NCI-H1930 (cell line): ENCODE measurements around the gene ZNF316.
"Not testable (repeated sequence)": the region's sequence is repeated elsewhere in the genome, so short reads cannot be mapped to it uniquely, and the experiment has no call there.

Experiments used
- DNase-seq, 2 experiments: peaks; one replicate each; lab custom pipeline; 2025; lab: John Stamatoyannopoulos, UW

The ZNF316 gene

DNA sequence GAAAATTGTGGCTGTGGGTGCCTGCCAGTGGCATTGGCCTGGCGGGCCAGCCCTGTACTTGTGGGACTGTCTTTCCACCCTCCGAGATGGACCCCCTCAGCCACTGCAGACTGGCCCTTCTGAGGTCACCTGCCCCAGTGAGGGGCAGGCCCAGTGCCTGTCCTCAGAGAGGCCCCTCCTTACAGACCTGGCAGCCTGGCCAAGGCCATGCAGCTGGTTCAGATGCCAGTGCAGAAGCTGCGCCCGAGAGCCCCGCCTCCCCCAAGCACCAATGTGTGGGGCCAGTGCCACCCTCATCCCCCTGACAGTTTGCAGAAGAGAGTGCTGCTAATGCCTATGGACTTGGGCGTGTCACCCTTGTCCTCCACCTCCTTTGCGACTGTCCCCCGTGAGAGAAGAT is 10.0 kb downstream of the ZNF316 start:
- no peak for DNase-seq

DNA sequence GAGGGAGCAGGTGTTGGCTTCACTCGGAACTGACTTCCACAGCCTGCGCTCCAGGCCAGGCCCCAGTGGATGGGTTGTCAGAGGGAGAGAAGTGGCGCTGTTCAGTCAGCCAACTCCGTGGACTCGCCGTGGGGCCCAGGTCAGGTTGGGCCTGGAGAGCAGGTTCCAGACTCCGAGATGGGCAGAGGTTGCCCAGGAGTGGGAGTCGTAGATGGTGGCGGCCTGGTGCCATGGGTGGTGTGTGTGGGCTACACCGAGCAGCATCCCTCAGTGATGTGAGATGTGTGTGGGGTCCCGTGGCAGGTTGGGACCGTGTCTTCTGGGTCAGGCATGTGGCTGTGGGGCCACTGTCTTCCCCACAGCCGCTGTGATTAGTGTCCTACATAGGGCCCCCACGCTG is 10.4 kb downstream of the ZNF316 start:
- no peak for DNase-seq

DNA sequence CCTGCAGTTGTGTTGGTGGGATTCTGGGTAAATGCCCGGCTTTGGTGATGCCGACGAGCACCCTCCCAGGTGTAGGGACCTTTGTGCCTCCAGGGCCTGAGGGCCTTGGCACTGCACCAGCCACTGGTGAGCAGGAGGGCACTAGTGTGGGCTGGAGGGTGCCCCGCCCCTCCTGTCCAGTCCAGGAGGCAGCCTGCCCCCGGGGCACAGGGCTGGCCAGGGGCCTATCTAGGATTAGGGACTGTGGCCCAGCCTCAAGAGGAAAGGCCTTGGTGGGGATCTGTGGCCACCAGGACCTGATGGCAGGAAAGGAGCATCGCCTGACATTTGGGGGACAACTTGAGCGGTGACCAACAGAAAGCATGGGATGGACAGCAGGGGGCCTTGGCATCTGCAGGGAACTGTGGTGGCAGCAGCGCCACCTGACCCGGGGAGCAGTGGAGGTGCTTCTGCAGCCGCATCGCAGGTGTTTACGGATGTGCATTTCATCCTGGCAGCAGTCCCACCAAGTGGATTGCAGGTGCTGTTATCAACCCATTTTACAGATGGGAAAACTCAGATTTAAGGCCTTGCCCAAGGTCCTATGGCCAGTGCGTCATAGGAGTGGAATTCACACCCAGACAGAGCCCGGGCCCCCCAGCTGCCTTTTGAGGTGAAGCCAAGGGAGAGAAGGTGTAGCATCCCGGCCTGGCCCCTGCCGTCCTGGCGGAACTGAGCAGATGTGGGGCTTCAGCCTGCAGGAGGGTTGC is 11.1 kb downstream of the ZNF316 start:
- no peak for DNase-seq

DNA sequence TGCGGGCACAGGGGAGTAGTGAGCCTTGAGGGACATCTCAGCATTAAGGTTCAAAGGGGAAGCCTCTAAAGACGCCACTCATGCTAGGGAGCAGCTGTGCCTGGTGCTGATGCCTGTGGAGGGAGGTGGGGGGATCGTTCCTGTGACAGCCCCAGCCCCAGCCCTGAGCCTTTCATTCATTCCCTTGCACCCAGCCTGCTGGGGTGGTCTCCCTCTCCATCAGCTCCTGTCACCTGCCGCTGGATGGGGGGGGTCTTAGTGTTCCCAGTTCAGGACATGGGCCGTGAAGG is 11.6 kb downstream of the ZNF316 start:
- DNase-seq = no peak

DNA sequence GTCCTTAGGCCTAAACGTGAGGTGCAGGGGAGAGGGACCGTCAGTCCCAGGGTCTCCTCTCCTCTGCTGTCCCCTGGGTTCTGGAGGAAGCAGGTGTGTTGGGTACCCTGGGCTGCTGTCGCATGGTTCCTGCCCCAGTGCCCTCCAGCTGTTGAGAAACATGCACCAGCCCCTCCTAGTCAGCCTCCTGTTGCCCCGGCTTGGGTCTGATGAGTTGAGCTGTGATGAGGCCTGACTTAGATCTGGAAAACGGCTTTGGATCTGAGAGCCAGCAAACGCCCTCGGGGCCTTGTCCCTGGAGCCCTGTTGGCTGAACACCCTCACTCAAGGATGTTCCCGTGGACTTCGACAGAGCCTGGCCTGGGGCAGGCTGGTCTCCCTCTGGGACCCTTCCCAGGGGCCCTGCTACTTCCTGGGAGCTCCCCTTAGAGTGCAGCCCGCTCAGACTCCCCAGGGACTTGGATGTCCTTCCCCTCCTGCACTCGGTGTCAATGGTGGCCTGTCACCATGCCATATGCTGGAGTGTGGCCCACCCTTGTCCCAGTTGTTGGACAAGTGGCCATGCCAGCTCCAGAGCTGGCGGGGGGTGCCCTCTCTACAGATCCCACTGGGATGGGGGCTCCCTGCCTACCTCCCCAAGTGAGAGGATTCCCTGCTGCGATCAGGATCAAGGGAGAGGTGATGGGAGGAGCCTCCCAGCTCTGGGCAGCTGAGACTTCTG is 12.3 kb downstream of the ZNF316 start:
- DNase-seq = no peak

DNA sequence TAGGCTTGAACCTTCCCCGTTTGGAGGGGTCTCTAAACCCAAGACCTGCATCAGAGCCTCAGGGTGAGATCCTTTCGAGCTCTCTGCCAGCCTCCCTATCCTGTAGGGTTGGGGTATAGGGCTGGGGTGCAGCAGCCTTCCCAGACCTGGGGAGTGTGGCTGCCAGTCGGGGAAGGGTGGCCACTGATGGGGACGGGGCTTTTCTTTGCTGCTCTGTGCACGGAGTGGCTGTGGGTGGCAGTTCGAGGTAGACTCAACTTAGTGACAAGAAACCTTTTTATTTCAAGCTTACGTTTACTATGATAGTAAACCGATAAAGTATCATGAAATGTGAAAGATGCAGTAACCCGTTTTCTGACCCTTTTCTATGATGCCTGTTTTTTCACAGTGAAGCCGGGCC is 13.0 kb downstream of the ZNF316 start:
- DNase-seq = no peak

DNA sequence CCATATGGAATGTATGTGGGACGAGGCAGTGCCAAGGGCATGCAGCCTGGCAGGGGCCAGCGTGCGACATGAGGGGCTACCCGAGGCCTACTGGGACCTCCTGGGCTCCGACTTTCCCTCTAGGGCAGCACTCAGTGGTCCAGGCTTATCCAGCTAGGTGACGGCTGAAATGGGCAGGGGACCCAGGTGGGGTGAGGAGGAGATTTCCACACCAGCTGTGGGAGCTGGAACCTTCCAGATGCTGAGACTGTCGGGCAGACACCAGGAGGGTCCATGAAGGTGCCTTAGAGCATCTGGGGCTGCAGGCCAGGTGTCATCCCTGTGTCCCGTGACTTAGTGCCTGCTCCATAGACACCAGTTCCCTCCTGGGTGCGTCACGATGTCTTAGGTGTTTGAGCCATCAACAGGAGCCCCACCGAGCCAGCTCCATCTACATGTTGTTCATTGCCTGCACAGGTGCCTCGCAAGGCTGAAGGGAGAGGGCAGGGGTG is 13.4 kb downstream of the ZNF316 start:
- DNase-seq = no peak

DNA sequence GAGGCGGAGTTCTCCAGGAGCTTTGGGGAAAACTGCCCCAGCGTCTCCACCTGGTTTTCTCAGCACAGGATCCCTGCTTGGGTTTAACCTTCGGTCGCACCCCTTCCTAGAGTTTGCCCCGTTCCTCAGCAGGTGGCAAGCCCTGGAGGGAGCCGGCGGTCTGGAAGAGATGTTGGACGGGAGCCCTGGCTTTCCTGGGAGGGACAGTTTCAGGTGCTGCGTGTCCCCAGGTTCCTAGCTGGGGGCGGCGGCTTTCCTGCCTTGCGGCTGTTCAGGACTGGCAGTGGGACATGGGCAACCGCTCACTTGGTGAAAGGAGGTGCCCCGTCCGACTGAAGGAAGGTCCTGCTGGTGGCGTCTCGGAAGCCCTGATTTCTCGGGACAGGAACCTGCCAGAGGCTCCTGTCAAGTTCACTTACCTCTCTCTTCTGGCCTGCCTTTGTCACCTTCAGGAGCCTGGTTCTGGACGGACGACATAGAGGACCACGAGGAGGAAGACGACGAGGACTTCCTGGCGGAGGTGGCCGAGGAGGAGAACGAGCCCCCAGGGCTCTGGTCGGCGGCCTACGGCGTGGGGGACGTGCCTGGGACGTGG is 14.8 kb downstream of the ZNF316 start:
- DNase-seq = no peak

DNA sequence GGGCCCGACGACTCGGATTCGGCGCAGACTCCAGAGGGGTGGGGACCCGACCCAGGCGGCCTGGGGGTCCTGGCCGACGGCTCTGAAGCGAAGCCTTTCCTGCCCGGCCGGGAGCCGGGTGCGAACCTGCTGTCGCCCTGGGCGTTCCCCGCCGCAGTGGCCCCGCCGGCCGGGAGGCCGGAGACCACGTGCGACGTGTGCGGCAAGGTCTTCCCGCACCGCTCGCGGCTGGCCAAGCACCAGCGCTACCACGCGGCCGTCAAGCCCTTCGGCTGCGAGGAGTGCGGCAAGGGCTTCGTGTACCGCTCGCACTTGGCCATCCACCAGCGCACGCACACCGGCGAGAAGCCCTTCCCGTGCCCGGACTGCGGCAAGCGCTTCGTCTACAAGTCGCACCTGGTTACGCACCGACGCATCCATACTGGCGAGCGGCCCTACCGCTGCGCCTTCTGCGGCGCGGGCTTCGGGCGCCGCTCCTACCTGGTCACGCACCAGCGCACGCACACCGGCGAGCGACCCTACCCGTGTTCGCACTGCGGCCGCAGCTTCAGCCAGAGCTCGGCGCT is 15.4 kb downstream of the ZNF316 start:
- DNase-seq = no peak

DNA sequence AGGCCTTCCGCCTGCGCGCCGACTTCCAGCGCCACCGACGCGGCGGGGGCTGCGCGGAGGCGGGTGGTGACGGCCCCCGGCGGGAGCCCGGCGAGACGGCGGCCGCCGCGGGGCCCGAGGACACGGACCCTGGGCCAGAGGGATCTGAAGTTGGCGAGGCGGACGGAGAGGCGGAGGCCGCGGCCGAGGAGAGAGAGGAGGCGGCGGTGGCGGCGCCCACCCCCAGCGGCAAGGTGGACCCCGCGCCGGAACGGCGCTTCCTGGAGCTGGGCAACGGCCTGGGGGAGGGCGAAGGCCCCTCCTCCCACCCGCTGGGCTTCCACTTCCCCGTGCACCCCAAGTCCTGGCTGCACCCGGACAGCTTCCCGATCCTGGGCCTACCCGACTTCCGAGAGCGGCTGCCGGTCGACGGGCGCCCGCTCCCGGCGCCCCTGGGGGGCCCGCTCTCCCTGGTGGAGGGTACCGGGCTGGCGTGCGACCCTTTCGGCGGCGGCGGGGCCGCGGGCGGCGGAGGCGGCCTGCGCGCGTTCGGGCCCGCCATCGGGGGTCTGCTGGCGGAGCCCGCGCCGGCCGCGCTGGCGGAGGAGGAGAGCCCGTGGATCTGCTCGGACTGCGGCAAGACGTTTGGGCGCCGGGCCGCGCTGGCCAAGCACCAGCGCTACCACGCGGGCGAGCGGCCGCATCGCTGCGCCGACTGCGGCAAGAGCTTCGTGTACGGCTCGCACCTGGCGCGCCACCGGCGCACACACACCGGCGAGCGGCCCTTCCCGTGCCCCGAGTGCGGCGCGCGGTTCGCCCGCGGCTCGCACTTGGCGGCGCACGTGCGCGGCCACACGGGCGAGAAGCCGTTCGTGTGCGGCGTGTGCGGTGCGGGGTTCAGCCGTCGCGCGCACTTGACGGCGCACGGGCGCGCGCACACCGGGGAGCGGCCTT is 16.2 kb downstream of the ZNF316 start:
- DNase-seq = no peak

DNA sequence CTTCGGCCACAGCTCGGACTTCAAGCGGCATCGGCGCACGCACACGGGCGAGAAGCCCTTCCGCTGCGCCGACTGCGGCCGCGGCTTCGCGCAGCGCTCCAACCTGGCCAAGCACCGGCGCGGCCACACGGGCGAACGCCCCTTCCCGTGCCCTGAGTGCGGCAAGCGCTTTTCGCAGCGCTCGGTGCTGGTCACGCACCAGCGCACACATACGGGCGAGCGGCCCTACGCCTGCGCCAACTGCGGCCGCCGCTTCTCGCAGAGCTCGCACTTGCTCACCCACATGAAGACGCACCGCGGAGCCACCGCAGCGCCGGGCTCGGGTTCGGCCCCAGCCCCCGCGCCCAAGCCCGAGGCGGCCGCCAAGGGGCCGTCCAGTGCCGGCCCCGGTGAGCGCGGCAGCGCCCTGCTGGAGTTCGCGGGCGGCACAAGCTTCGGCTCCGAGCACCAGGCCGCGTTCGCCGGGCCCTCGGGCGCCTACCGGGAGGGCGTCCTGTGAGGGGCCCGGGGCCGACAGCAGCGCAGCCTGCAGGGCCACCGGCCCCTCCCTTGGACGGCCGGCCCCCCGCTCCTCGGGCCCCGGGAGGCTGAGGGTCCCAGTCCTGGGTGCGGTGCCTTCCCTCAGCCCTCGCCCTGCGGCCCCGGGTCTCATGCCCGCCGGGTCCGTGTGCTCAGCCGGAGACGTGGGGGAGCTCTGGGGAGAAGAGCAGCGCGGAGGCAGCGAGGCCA is 17.2 kb downstream of the ZNF316 start:
- DNase-seq = no peak

DNA sequence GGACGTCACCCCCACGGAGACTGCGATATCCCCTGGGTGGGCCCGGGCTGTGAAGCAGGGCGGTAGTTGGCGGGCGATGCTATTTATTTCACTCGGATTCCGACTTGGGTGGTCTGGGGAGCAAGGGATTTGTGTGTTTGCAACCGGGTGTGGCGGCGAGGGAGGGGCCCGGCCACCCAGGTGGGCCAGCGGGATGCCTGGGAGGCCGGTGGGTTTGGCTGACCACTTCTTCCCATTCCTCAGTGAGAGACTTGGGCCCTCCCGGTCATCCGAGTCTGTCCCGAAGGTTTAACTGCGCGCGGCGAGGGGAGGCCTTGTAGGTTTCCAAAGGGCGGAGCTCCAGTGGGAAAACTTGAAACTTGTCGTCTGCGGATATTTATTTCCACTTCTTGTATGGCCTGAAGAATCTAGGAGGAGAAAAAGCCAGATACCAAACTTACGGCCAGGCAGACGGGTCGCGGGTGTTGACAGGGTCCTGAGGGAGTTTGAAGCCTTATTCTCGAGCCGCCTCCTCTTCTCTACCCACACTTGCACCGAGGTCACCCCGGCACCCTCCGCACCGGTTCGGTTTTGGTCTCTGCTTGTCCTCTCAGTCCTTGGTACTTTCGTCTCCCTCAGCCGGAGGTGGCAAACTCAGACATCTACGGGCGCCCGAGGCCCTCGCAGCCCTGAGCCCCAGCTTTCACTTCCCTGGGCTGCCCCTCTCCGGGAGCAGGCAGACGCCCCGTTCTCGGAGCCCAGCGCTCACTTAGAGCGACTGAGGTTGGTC is 17.9 kb downstream of the ZNF316 start:
- no peak for DNase-seq

DNA sequence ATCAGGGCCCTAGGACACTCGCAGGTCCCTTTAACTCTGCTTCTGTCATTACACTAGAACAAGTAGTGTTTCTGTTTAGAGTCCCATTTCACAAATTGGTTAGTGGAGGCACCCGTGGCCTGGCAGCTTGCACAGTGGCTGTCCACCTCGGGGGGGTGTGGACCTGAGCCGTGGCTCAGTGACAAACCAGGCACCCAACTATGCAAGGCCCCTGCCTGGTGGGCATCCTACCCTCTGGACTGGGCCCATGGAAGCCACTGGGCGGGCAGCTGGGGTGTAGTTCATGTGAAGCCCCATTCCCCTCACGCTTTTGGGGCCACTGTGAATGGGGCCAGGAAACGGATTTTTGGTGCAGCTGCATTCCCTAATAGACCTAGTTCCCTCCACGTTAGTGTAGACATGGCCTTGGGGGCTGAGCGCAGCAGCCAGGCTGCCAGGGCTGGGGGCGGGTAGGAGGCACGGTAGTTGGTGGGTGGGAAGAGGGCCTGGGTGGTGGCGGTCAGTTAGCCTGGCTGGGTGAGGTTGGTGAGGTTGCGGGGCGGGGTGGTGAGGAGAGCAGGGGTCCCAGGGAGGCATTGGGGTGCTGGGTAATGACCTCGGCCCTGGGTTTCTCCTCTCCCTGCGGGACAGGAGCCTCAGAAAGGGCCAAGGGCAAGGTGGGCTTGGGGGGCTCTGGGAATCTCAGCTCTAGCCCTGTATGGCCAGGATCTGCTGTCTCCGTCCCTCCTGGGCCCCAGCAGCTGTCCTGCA is 18.7 kb downstream of the ZNF316 start:
- DNase-seq = no peak

DNA sequence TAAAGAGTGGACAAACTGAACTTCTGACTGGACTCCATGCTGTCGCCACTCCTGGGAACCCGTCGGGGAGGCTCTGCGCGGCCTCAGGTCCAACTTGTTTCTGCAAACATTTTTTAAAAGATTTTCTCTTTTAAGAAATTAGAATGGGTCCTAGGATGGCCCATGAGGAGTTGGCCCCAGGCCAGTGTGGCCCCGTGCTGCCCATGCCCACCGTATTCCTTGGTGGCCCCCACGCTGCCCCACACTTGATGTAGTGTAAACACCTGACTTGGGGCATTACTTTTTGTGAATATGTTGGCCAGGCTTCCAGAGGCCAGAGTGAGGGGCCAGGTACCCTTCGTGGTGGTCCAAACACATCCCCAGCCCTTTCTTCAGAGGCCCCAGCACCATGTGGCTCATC is 19.3 kb downstream of the ZNF316 start:
- no peak for DNase-seq

DNA sequence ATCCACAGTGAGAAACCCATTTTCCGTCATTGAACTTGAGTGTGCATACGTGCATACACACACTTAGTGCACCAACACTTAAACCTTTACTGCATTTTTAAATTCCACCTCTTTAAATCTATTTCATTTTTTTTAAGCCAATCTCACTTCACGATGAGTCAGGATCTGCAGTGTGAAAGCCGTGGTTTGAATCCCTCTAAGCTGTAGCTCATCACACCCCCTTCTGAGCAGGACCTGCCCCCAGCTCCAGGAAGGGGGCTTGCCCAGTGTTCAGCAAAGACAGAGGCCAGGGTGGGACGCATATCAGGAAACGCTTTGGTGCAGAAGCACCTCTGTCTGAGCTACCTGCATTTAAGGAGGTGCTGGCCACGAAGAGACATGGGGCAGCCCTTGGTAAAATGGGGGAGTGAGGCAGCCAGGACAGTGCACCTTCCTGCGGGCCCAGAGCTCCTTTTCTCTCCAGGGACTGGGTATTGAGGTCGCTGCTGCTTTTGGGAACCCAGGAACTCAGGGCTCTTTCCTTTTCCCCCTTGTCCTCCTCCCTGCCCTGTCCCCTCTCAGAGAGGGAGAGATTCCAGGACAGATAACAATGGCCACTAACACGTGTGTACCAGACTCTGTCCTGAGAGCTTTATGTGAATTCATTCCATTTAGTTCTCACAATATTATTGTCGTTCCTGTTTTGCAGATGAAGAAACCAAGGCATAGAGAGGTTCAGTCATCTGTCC is 21.7 kb downstream of the ZNF316 start:
- no peak for DNase-seq

DNA sequence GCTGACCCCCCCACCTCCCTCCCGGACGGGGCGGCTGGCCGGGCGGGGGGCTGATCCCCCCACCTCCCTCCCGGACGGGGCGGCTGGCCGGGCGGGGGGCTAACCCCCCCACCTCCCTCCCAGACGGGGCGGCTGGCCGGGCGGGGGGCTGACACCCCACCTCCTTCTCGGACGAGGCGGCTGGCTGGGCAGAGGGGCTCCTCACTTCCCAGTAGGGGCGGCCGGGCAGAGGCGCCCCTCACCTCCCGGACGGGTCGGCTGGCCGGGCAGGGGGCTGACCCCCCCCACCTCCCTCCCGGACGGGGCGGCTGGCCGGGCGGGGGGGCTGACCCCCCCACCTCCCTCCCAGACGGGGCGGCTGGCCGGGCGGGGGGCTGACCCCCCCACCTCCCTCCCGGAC is 33.7 kb downstream of the ZNF316 start:
- not testable (repeated sequence) for DNase-seq

DNA sequence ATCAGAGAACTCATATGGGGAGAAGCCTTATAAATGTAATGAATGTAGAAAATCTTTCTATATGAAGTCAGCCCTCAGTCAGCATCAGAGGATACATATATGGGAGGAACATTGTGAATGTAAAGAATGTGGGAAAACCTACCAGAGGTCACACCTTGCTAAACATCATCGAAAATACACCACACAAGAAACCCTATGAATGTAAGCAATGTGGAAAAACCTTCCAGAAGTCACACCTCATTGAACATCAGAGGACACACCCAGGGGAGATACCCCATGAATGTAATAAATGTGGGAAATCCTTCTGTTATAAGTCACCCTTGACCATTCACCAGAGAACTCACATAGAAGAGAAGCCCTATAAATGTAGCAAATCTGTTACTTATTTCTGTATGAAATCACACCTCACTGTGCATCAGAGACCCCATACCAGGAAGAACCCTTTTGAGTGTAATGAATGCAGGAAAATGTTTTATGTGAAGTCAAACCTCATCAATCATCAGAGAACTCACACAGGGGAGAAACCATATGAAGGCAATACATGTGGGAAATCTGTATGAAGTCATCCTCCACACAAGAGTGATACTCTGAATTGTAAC is 38.8 kb downstream of the ZNF316 start:
- DNase-seq = no peak

DNA sequence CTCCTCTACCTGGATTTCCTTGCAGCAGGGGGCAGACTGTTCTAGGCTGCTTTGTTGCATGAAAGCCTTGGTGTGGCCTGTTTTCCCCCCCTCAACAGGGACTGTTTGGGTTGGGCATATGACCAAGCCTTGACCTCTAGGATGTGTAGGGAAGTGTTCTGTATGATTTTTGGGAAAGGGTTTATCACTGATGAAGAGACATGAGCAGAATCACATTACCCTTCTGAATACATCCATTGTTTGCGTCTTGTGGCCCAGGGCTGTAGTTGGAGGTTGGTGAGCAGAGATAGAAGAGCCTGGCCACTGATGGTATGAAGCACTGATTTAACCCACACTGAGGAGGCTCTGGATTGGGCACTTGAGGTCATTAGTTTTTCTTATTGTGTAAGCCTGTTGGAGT is 43.0 kb downstream of the ZNF316 start:
- no peak for DNase-seq

DNA sequence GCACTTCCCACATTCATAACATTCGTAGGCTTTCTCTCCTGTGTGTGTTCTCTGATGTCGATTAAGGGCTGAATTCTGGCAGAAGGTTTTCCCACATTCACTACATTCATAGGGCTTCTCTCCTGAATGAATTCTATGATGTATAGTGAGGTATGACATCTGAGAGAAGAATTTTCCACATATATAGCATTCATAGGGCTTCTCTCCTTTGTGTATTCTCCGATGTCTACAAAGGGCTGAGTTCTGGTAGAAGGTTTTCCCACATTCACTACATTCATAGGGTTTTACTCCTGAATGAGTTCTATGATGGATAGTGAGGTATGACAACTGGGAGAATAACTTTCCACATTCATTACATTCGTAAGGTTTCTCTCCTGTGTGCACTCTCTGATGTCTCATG is 54.0 kb downstream of the ZNF316 start:
- no peak for DNase-seq
